ENCODE measurements around the gene PDE4D. TPM values are rescaled to one million over a fixed set of nuclear protein-coding genes. Genes with fewer than 3 reads are reported as not detected.

The PDE4D gene
- total RNA-seq, 1 experiment from 2014 or later = 2.1 TPM

- Mint-ChIP-seq H3K4me1 (peaks cover 8 to 9% of the 10 kb centered on the region in 2 experiments; a peak in 3 of 4 replicates), H3K27ac (no peak overlapping the region), H3K9me3 (no peaks in the 10 kb centered on the region), H3K36me3 (ENCODE audit: insufficient read depth in 1 of 3, low read depth in 3 of 3) (no peaks in the 10 kb centered on the region), H3K4me3 (no peak overlapping the region), H3K27me3 (ENCODE audit: low read depth) (no peaks in the 10 kb centered on the region; the same call in 1 of the 2 replicates)
- no CpG with 5 or more reads among the region's 2 CpGs for WGBS (ENCODE audit: extremely low coverage, insufficient read length, low lambda C conversion rate)
- Histone ChIP-seq H3K23ac (ENCODE audit: insufficient read length, low read depth, low read length) (no peak overlapping the region), H2BK120ac (ENCODE audit: low read depth, low read length, poor library complexity, severe bottlenecking) (no peak overlapping the region), H4K8ac (replicated peaks; ENCODE audit: insufficient read length, low read depth, low read length) (no peak overlapping the region), H3K27me3 (ENCODE audit: insufficient read depth, low read length) (no peaks in the 10 kb centered on the region), H3K14ac (ENCODE audit: insufficient read depth, low read length) (no peak overlapping the region), H3K23me2 (ENCODE audit: insufficient read length, low read depth, low read length, poor library complexity, severe bottlenecking) (no peaks in the 10 kb centered on the region), H2BK15ac (ENCODE audit: low read depth, low read length) (no peak overlapping the region), H3T11ph (ENCODE audit: low read length) (no peak overlapping the region), H2BK12ac (ENCODE audit: insufficient read length, low read depth, low read length) (no peak overlapping the region), H3K9ac (ENCODE audit: extremely low read depth, insufficient read length, low read length) (no peak overlapping the region), H3K79me1 (ENCODE audit: insufficient read depth, low read depth, low read length, poor library complexity, severe bottlenecking) (no peaks in the 10 kb centered on the region), H4K20me1 (ENCODE audit: control insufficient read depth, insufficient read depth, insufficient read length) (no peaks in the 10 kb centered on the region), H2AK5ac (ENCODE audit: insufficient read length, low read length) (no peak overlapping the region), H3K9me3 (ENCODE audit: control insufficient read depth, low read depth, low read length) (no peaks in the 10 kb centered on the region), H3K18ac (ENCODE audit: insufficient read length, low read depth, low read length) (no peak overlapping the region), H3K27ac (ENCODE audit: insufficient read length, low read depth, low read length) (no peak overlapping the region), H3K4ac (ENCODE audit: low read depth, low read length) (no peak overlapping the region), H3K4me1 (ENCODE audit: insufficient read depth, low read length) (no peaks in the 10 kb centered on the region), H2BK20ac (ENCODE audit: low read depth, low read length, poor library complexity, severe bottlenecking) (no peak overlapping the region), H4K91ac (ENCODE audit: insufficient read length, low read depth, low read length) (no peak overlapping the region), H3K4me2 (ENCODE audit: insufficient read depth, insufficient read length, low read length) (no peak overlapping the region), H3K79me2 (ENCODE audit: insufficient read depth, low read length) (no peaks in the 10 kb centered on the region), H2AFZ (ENCODE audit: low read length) (no peak overlapping the region), H4K5ac (ENCODE audit: insufficient read length, low read depth, low read length) (no peak overlapping the region), H3K56ac (ENCODE audit: insufficient read length, low read depth, low read length) (no peak overlapping the region), H2BK5ac (ENCODE audit: insufficient read length, low read length) (no peak overlapping the region)
- no peak for TF ChIP-seq CTCF (conservative IDR thresholded peaks at IDR 0.05)
- DNase-seq = no peak
Measured at GRCh38 chr5:59385700-59386099, 507.8 kb downstream of the PDE4D start.
